Endothelial cell of umbilical vein (primary cell): Measurements from ENCODE around the gene STMN1. TPM values are rescaled to one million over a fixed set of nuclear protein-coding genes. Genes with fewer than 3 reads are reported as not detected.
"Not testable (repeated sequence)": the region's sequence is repeated elsewhere in the genome, so short reads cannot be mapped to it uniquely, and the experiment has no call there.

Experiments
- BruUV-seq: library from RNA; stranded (reverse); fragments of 400-500 nt; replicated peaks from 2 replicates; lab custom pipeline; 2021; lab: Mats Ljungman, UMichigan
- CTCF ChIA-PET: fragments of 300-600, 350-600 bp; sonication (Branson Sonifier 250); formaldehyde crosslinking; loops from one replicate; lab custom pipeline; 2021; ENCODE audit warnings: antibody characterized with exemption, inconsistent platforms; lab: Charles Lee
- POLR2A ChIA-PET: fragments of 300-600, 350-600 bp; sonication (Branson Sonifier 250); formaldehyde crosslinking; loops from one replicate; lab custom pipeline; 2021; ENCODE audit warnings: antibody characterized with exemption, inconsistent platforms; lab: Charles Lee
- DNase-seq: peaks from one replicate; pipeline ENCODE4 v3.0.0-alpha.2; 2011; ENCODE audit warnings: low read depth, low spot score
- FAIRE-seq: peaks from 2 replicates; lab custom pipeline; 2011; peaks lifted over from hg19 to GRCh38; lab: Jason Lieb, UNC
- H2AFZ ChIP-seq: 2 replicates; pipeline ENCODE4 v1.6.0; 2012; ENCODE audit warnings: low read depth, low read length, control low read depth, inconsistent platforms
- H3K27ac ChIP-seq: 2 replicates; pipeline ENCODE4 v1.5.1; 2011; ENCODE audit warnings: low read depth, mild to moderate bottlenecking, control low read depth, low read length, moderate library complexity; ENCODE audit not compliant: insufficient read depth
- H3K27me3 ChIP-seq, 2 experiments: 2 replicates each; pipeline versions ENCODE4 v1.6.0 to v1.6.1; 2011; ENCODE audit warnings: low read length in 2 of 2, mixed read lengths in 1 of 2; ENCODE audit not compliant: control insufficient read depth in 2 of 2, insufficient read depth in 2 of 2
- H3K36me3 ChIP-seq, 2 experiments: 2 replicates in 1 of 2; 3 replicates in 1 of 2; pipeline ENCODE4 v1.5.1; 2011; ENCODE audit warnings: low read length in 2 of 2, mild to moderate bottlenecking in 1 of 2, moderate library complexity in 1 of 2; ENCODE audit not compliant: control insufficient read depth in 2 of 2, insufficient read depth in 2 of 2; ENCODE audit errors: extremely low read depth in 1 of 2
- H3K4me1 ChIP-seq: 3 replicates; pipeline ENCODE4 v1.5.1; 2011; ENCODE audit warnings: mild to moderate bottlenecking, low read length; ENCODE audit not compliant: control insufficient read depth, insufficient read depth; ENCODE audit errors: extremely low read depth
- H3K4me2 ChIP-seq: 2 replicates; pipeline ENCODE4 v1.6.1; 2011; ENCODE audit warnings: low read length, control low read depth, mixed read lengths; ENCODE audit not compliant: insufficient read depth
- H3K4me3 ChIP-seq, 3 experiments: fragments of 200-600 bp in 1 of 3; sonication (generic), shearing (Covaris generic) in 1 of 3; replicated peaks in 1 of 3; 2 replicates each; pipeline ENCODE4 v1.5.1; 2011 to 2016; ENCODE audit warnings: control low read depth in 3 of 3, low read length in 3 of 3, mild to moderate bottlenecking in 2 of 3, inconsistent platforms in 1 of 3, low read depth in 1 of 3, moderate library complexity in 1 of 3; ENCODE audit not compliant: insufficient read depth in 1 of 3
- H3K79me2 ChIP-seq: 2 replicates; pipeline ENCODE4 v1.6.0; 2012; ENCODE audit warnings: low read length, inconsistent platforms; ENCODE audit not compliant: control insufficient read depth, insufficient read depth
- H3K9ac ChIP-seq: replicated peaks from 2 replicates; pipeline ENCODE3; 2011; ENCODE audit warnings: low read length, control low read depth; ENCODE audit not compliant: insufficient read depth; ENCODE audit errors: extremely low read depth
- H3K9me1 ChIP-seq: replicated peaks from 3 replicates; pipeline ENCODE4 v1.6.0; 2011; ENCODE audit warnings: mild to moderate bottlenecking, low read length; ENCODE audit not compliant: control insufficient read depth, insufficient read depth; ENCODE audit errors: extremely low read depth
- H3K9me3 ChIP-seq: replicated peaks from 2 replicates; pipeline ENCODE4 v1.5.1; 2012; ENCODE audit warnings: low read length, inconsistent platforms; ENCODE audit not compliant: control insufficient read depth, insufficient read depth
- H4K20me1 ChIP-seq: replicated peaks from 2 replicates; pipeline ENCODE3; 2011; ENCODE audit warnings: mild to moderate bottlenecking, low read length; ENCODE audit not compliant: control insufficient read depth, insufficient read depth; ENCODE audit errors: extremely low read depth
- CTCF ChIP-seq, 2 donors: IDR thresholded peaks; 1 replicate in 1 of 2; 2 replicates in 1 of 2; pipeline ENCODE4 v1.5.1; 2011; ENCODE audit warnings: low read length in 2 of 2, mild to moderate bottlenecking in 2 of 2, moderate library complexity in 2 of 2, control low read depth in 1 of 2, inconsistent platforms in 1 of 2, low read depth in 1 of 2; ENCODE audit not compliant: insufficient read depth in 1 of 2; ENCODE audit errors: extremely low read depth in 1 of 2
- EZH2 ChIP-seq: IDR thresholded peaks from 2 replicates; pipeline ENCODE4 v1.6.1; 2012; ENCODE audit warnings: borderline replicate concordance, low read depth, mild to moderate bottlenecking, moderate library complexity, low read length, inconsistent platforms; ENCODE audit not compliant: severe bottlenecking
- FOS ChIP-seq: IDR thresholded peaks from 2 replicates; pipeline ENCODE4 v1.6.1; 2011; ENCODE audit warnings: mild to moderate bottlenecking, low read length, moderate library complexity, borderline replicate concordance; ENCODE audit not compliant: insufficient read depth
- GATA2 ChIP-seq: IDR thresholded peaks from 2 replicates; pipeline ENCODE4 v1.7.0; 2011; ENCODE audit warnings: low read depth, mild to moderate bottlenecking, moderate library complexity, mixed read lengths, low read length; ENCODE audit not compliant: insufficient read length, insufficient read depth
- JUN ChIP-seq: IDR thresholded peaks from 2 replicates; pipeline ENCODE4 v1.6.1; 2011; ENCODE audit warnings: borderline replicate concordance, low read depth; ENCODE audit not compliant: insufficient read length, insufficient read depth
- MAX ChIP-seq: IDR thresholded peaks from 2 replicates; pipeline ENCODE4 v1.6.1; 2011; ENCODE audit not compliant: insufficient read depth, insufficient read length
- MYC ChIP-seq: IDR thresholded peaks from one replicate; pipeline ENCODE4 v1.6.1; 2011; ENCODE audit warnings: mild to moderate bottlenecking, low read depth, low read length
- POLR2A ChIP-seq: IDR thresholded peaks from 2 replicates; pipeline ENCODE4 v1.6.1; 2012; ENCODE audit warnings: low read depth, mild to moderate bottlenecking, control low read depth, low read length
- POLR2AphosphoS5 ChIP-seq: IDR thresholded peaks from 2 replicates; pipeline ENCODE4 v1.6.1; 2012; ENCODE audit warnings: low read depth, mild to moderate bottlenecking, control low read depth, low read length, moderate library complexity; ENCODE audit not compliant: insufficient read depth
- dilution Hi-C: fragments of 300-500 bp; cut with MboI; formaldehyde crosslinking; loops from one replicate; pipeline ENCODE4 v1.15.0; 2019; ENCODE audit warnings: low sequenced_read_pairs; ENCODE audit not compliant: extremely low pct_ligation_motif_present
- intact Hi-C: fragments of 100-400 bp; cut with micrococcal nuclease; formaldehyde crosslinking; loops from one replicate; pipeline ENCODE4 v1.10.0; 2022
- polyA plus RNA-seq, 4 experiments: library from polyadenylated mRNA; depleted of rRNA in 3 of 4; stranded (reverse) in 3 of 4; unstranded in 1 of 4; fragments of >200 nt; gene quantifications; 2 replicates each; pipeline versions ENCODE4 v1.2.1 to v1.2.3, GENCODE V29; 2011 to 2012; ENCODE audit warnings: missing spikeins in 1 of 4
- total RNA-seq: library from RNA; stranded (reverse); gene quantifications from 2 replicates; pipeline ENCODE4 v1.2.3, GENCODE V29; 2021

STMN1 gene
- total and polyA plus RNA-seq, 2 donors (not counting 3 experiments of a cell fraction or from before 2014, with no cell fraction given), result 102 to 503 TPM

GRCh38 chr1:25945761-25946160 is 39.5 kb upstream of the STMN1 start:
- BruUV-seq, result no TSS peak
- intact Hi-C loops (no loop called here), dilution Hi-C loops (no loop called here)
- TF ChIP-seq MYC, result no peak
- H3K4me3 ChIP-seq, result no peak overlapping the region
- FAIRE-seq, result no peak
- no peaks in the 10 kb centered on the region for H3K9me3 ChIP-seq
- H3K27me3 ChIP-seq, result no peaks in the 10 kb centered on the region
- H4K20me1 ChIP-seq, result no peaks in the 10 kb centered on the region
- no peaks in the 10 kb centered on the region for H3K79me2 ChIP-seq
- no peaks in the 10 kb centered on the region for H3K36me3 ChIP-seq
- POLR2A ChIA-PET, result interaction anchor here (0.7 kb wide), 1 partner anchor 320 kb away, joined by 3 read pairs; no protein-coding TSS in a partner anchor
- no peaks in the 10 kb centered on the region for H3K4me1 ChIP-seq
- no peak for DNase-seq
- no peak overlapping the region for H3K9ac ChIP-seq
- no peak overlapping the region for H2AFZ ChIP-seq
- CTCF ChIA-PET, result no interaction called here
- no peak overlapping the region for H3K4me2 ChIP-seq
- no peak overlapping the region for H3K27ac ChIP-seq
- H3K9me1 ChIP-seq, result no peaks in the 10 kb centered on the region

GRCh38 chr1:25944986-25945385 is 38.8 kb upstream of the STMN1 start:
- H3K79me2 ChIP-seq, result no peaks in the 10 kb centered on the region
- FAIRE-seq (peak; percentile 37), DNase-seq (no peak)
- ChIA-PET CTCF (interaction anchor here (1.0 to 2.1 kb wide), 2 partner anchors 9 to 50 kb away, joined by 3 to 4 read pairs; no protein-coding TSS in a partner anchor), POLR2A (no interaction called here)
- no peaks in the 10 kb centered on the region for H3K4me1 ChIP-seq
- no peaks in the 10 kb centered on the region for H3K9me3 ChIP-seq
- intact Hi-C loops, result no loop called here
- no peak overlapping the region for H3K4me2 ChIP-seq
- no peaks in the 10 kb centered on the region for H3K36me3 ChIP-seq
- peaks cover 0 to 2% of the 10 kb centered on the region in 2 experiments for H3K27me3 ChIP-seq
- no peak overlapping the region for H3K27ac ChIP-seq
- H3K9me1 ChIP-seq, result no peaks in the 10 kb centered on the region
- BruUV-seq, result no TSS peak
- H3K9ac ChIP-seq, result no peak overlapping the region
- H3K4me3 ChIP-seq, result no peak overlapping the region
- no peak for TF ChIP-seq CTCF (IDR thresholded peaks at IDR 0.05; ENCODE audit: extremely low read depth in 1 of 2, insufficient read depth in 1 of 2, low read depth in 1 of 2, low read length in 2 of 2)
- no peak for TF ChIP-seq GATA2
- TF ChIP-seq EZH2, result no peak
- no peak for TF ChIP-seq MAX
- no peak for TF ChIP-seq POLR2AphosphoS5
- no peak for TF ChIP-seq MYC
- TF ChIP-seq POLR2A, result no peak
- no peak for TF ChIP-seq FOS
- TF ChIP-seq JUN, result no peak
- H2AFZ ChIP-seq, result no peak overlapping the region
- no peaks in the 10 kb centered on the region for H4K20me1 ChIP-seq
- dilution Hi-C loops, result no loop called here

- BruUV-seq, dilution Hi-C loops: not testable (repeated sequence)
- CTCF ChIA-PET, result interaction anchor here (2.1 kb wide), 1 partner anchor 8 kb away, joined by 4 read pairs; no protein-coding TSS in a partner anchor
Measured at GRCh38 chr1:25943511-25943910, 37.3 kb upstream of the STMN1 start.

More at GRCh38 chr1:25943511-25943910, 37.3 kb upstream of the STMN1 start:
- H3K9ac ChIP-seq, H3K9me1 ChIP-seq, H3K36me3 ChIP-seq, intact Hi-C loops, H3K4me2 ChIP-seq, H3K4me1 ChIP-seq, H3K27ac ChIP-seq, H3K4me3 ChIP-seq, POLR2A ChIA-PET, DNase-seq, H2AFZ ChIP-seq, H3K27me3 ChIP-seq, FAIRE-seq, H4K20me1 ChIP-seq, H3K79me2 ChIP-seq, H3K9me3 ChIP-seq: not testable (repeated sequence)
